Prostate gland (tissue), 2 donors: ENCODE measurements around the gene OCSTAMP.

Experiments
- POLR2A ChIP-seq: fragments of 450-650 bp; IDR thresholded peaks from one replicate; pipeline ENCODE4 v1.6.1; 2016; ENCODE audit warnings: antibody characterized with exemption, mild to moderate bottlenecking
- POLR2AphosphoS5 ChIP-seq: sonication (generic); formaldehyde crosslinking; IDR thresholded peaks from one replicate; pipeline ENCODE4 v1.6.1; 2017; ENCODE audit warnings: antibody characterized with exemption
- TF ChIP-seq, protein P1 (sequence below), 4 experiments: fragments of 200-600 bp in 2 of 4; fragments of 450-650 bp in 2 of 4; sonication (generic) in 2 of 4; IDR thresholded peaks; 1 replicate in 3 of 4; 2 replicates in 1 of 4; pipeline ENCODE4 v1.5.1; 2016 to 2019; ENCODE audit warnings: antibody characterized with exemption in 4 of 4, mild to moderate bottlenecking in 2 of 4, moderate library complexity in 2 of 4

DNA sequence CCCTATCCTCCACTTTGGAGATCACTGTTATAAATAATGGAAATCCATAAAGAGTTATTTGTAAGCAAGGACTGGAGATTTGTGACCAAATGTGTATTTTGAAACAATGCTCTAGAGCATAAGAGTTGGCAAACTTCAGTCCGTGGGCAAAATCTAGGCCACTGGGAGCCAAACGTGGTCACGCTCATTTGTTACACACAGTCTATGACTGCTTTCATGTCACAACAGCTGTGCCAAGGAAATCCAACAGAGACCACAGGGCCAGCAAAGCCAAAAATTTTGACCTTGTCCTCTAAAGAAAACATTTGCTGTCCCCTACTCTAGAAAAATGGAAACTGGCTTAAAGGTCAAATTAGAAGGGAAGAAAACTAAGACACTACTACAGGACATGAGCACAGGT, 44.9 kb downstream of the OCSTAMP start:
- TF ChIP-seq, protein P1, sequence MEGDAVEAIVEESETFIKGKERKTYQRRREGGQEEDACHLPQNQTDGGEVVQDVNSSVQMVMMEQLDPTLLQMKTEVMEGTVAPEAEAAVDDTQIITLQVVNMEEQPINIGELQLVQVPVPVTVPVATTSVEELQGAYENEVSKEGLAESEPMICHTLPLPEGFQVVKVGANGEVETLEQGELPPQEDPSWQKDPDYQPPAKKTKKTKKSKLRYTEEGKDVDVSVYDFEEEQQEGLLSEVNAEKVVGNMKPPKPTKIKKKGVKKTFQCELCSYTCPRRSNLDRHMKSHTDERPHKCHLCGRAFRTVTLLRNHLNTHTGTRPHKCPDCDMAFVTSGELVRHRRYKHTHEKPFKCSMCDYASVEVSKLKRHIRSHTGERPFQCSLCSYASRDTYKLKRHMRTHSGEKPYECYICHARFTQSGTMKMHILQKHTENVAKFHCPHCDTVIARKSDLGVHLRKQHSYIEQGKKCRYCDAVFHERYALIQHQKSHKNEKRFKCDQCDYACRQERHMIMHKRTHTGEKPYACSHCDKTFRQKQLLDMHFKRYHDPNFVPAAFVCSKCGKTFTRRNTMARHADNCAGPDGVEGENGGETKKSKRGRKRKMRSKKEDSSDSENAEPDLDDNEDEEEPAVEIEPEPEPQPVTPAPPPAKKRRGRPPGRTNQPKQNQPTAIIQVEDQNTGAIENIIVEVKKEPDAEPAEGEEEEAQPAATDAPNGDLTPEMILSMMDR (IDR thresholded peaks at IDR 0.05) = no peak
- TF ChIP-seq POLR2A (no peak), POLR2AphosphoS5 (no peak)
